Activated CD8-positive, alpha-beta memory T cell treated with anti-CD3 and anti-CD28 coated beads, Interleukin-2, amount 10 ng/mL, durations not matched to agents 7 days and 5 days (primary cell): ENCODE results near the gene CACNB4. TPM values are rescaled to one million over a fixed set of nuclear protein-coding genes. Genes with fewer than 3 reads are reported as not detected.

Experiments used
- ATAC-seq: fragments of 150-1000 bp; cut with Tn5 transposase; one replicate; pipeline ENCODE4 v1.10.0; 2021; ENCODE audit warnings: moderate library complexity
- CTCF ChIA-PET: fragments of 350-600 bp; sonication (Branson Sonifier 250); formaldehyde crosslinking; loops from one replicate; lab custom pipeline; 2021; ENCODE audit warnings: antibody characterized with exemption; lab: Charles Lee
- DNase-seq: peaks from one replicate; pipeline ENCODE4 v3.0.0-alpha.2; 2020
- H3K27ac Mint-ChIP-seq: one replicate; pipeline ENCODE4 v1.8.0; 2021; ENCODE audit warnings: mild to moderate bottlenecking, mixed read lengths
- H3K27me3 Mint-ChIP-seq: one replicate; pipeline ENCODE4 v1.8.0; 2021; ENCODE audit warnings: mixed read lengths
- H3K36me3 Mint-ChIP-seq: one replicate; pipeline ENCODE4 v1.8.0; 2021; ENCODE audit warnings: mild to moderate bottlenecking, mixed read lengths
- H3K4me1 Mint-ChIP-seq: one replicate; pipeline ENCODE4 v1.8.0; 2021; ENCODE audit warnings: mixed read lengths
- H3K4me3 Mint-ChIP-seq: one replicate; pipeline ENCODE4 v1.8.0; 2021; ENCODE audit warnings: mild to moderate bottlenecking, moderate library complexity, mixed read lengths
- H3K9me3 Mint-ChIP-seq: one replicate; pipeline ENCODE4 v1.8.0; 2022; ENCODE audit warnings: low read depth, mixed read lengths
- total RNA-seq, 2 experiments: library from RNA; stranded (reverse); gene quantifications; one replicate each; pipeline ENCODE4 v1.2.3, GENCODE V29; 2021

The CACNB4 gene
- total RNA-seq, 2 experiments from 2014 or later: 0.14 to 0.23 TPM

- Mint-ChIP-seq H3K27me3 (no peaks in the 10 kb centered on the region), H3K4me1 (peaks cover 17% of the 10 kb centered on the region), H3K27ac (no peak overlapping the region), H3K4me3 (no peak overlapping the region), H3K9me3 (no peaks in the 10 kb centered on the region), H3K36me3 (no peaks in the 10 kb centered on the region)
- CTCF ChIA-PET: interaction anchor here (1.3 kb wide), 1 partner anchor 55 kb away, joined by 3 read pairs; no protein-coding TSS in a partner anchor
- no peak for ATAC-seq
- DNase-seq: no peak
These were observed 127.4 kb downstream of the CACNB4 start for GRCh38 chr2:151971301-151972051.

GRCh38 chr2:151968770-151969470, 129.9 kb downstream of the CACNB4 start:
- CTCF ChIA-PET: no interaction called here
- ATAC-seq (no peak), DNase-seq (no peak)
- no peak overlapping the region for H3K4me3 Mint-ChIP-seq
- H3K36me3 Mint-ChIP-seq: no peaks in the 10 kb centered on the region
- H3K9me3 Mint-ChIP-seq: no peaks in the 10 kb centered on the region
- H3K4me1 Mint-ChIP-seq: peaks cover 3% of the 10 kb centered on the region
- H3K27ac Mint-ChIP-seq: no peak overlapping the region
- no peaks in the 10 kb centered on the region for H3K27me3 Mint-ChIP-seq

- no peak overlapping the region for H3K4me3 Mint-ChIP-seq
- CTCF ChIA-PET: interaction anchor here (1.0 kb wide), 1 partner anchor 20 kb away, joined by 3 read pairs; no protein-coding TSS in a partner anchor
- H3K27me3 Mint-ChIP-seq: no peaks in the 10 kb centered on the region
- no peaks in the 10 kb centered on the region for H3K36me3 Mint-ChIP-seq
- DNase-seq (no peak), ATAC-seq (no peak)
- H3K4me1 Mint-ChIP-seq: no peaks in the 10 kb centered on the region
- no peaks in the 10 kb centered on the region for H3K9me3 Mint-ChIP-seq
- H3K27ac Mint-ChIP-seq: no peak overlapping the region
These were observed 130.8 kb downstream of the CACNB4 start for GRCh38 chr2:151967829-151968722.

- Mint-ChIP-seq H3K27ac (no peak overlapping the region), H3K4me3 (no peak overlapping the region), H3K27me3 (no peaks in the 10 kb centered on the region), H3K36me3 (no peaks in the 10 kb centered on the region), H3K4me1 (no peaks in the 10 kb centered on the region), H3K9me3 (no peaks in the 10 kb centered on the region)
- DNase-seq (no peak), ATAC-seq (no peak)
- CTCF ChIA-PET: no interaction called here
These were observed 133.0 kb downstream of the CACNB4 start for GRCh38 chr2:151965884-151966283.

GRCh38 chr2:151961558-151961957, 137.3 kb downstream of the CACNB4 start:
- ATAC-seq: no peak
- Mint-ChIP-seq H3K36me3 (no peaks in the 10 kb centered on the region), H3K27me3 (no peaks in the 10 kb centered on the region), H3K27ac (no peak overlapping the region), H3K4me3 (no peak overlapping the region), H3K9me3 (no peaks in the 10 kb centered on the region), H3K4me1 (no peaks in the 10 kb centered on the region)
- no peak for DNase-seq
- CTCF ChIA-PET: no interaction called here

- H3K4me3 Mint-ChIP-seq: no peak overlapping the region
- H3K27ac Mint-ChIP-seq: no peak overlapping the region
- H3K4me1 Mint-ChIP-seq: no peaks in the 10 kb centered on the region
- CTCF ChIA-PET: no interaction called here
- H3K36me3 Mint-ChIP-seq: no peaks in the 10 kb centered on the region
- H3K27me3 Mint-ChIP-seq: peaks cover 4% of the 10 kb centered on the region
- DNase-seq (no peak), ATAC-seq (no peak)
- no peaks in the 10 kb centered on the region for H3K9me3 Mint-ChIP-seq
These were observed 139.6 kb downstream of the CACNB4 start for GRCh38 chr2:151959238-151959637.

GRCh38 chr2:151953467-151953866, 145.4 kb downstream of the CACNB4 start:
- Mint-ChIP-seq H3K27ac (no peak overlapping the region), H3K4me3 (no peak overlapping the region), H3K27me3 (peaks cover 21% of the 10 kb centered on the region), H3K36me3 (no peaks in the 10 kb centered on the region), H3K9me3 (no peaks in the 10 kb centered on the region), H3K4me1 (no peaks in the 10 kb centered on the region)
- DNase-seq: no peak
- ATAC-seq: no peak
- CTCF ChIA-PET: no interaction called here

- ATAC-seq: no peak
- H3K27ac Mint-ChIP-seq: no peak overlapping the region
- CTCF ChIA-PET: no interaction called here
These were observed 146.0 kb downstream of the CACNB4 start for GRCh38 chr2:151952691-151953456.

GRCh38 chr2:151947813-151948165, 151.1 kb downstream of the CACNB4 start:
- no peak overlapping the region for H3K27ac Mint-ChIP-seq
- H3K27me3 Mint-ChIP-seq: peaks cover 7% of the 10 kb centered on the region
- no peaks in the 10 kb centered on the region for H3K36me3 Mint-ChIP-seq
- no peak overlapping the region for H3K4me3 Mint-ChIP-seq
- ATAC-seq (no peak), DNase-seq (no peak)
- CTCF ChIA-PET: interaction anchor here (1.0 to 1.1 kb wide), 2 partner anchors 12 to 20 kb away, joined by 3 read pairs; no protein-coding TSS in a partner anchor
- no peaks in the 10 kb centered on the region for H3K4me1 Mint-ChIP-seq
- H3K9me3 Mint-ChIP-seq: peaks cover 2% of the 10 kb centered on the region

More at GRCh38 chr2:151952691-151953456, 146.0 kb downstream of the CACNB4 start:
- Mint-ChIP-seq H3K4me3 (no peak overlapping the region), H3K9me3 (no peaks in the 10 kb centered on the region), H3K36me3 (no peaks in the 10 kb centered on the region), H3K27me3 (peaks cover 21% of the 10 kb centered on the region), H3K4me1 (no peaks in the 10 kb centered on the region)
- DNase-seq: no peak

- no peak overlapping the region for H3K27ac Mint-ChIP-seq
- CTCF ChIA-PET: interaction anchor here (1.0 to 1.1 kb wide), 2 partner anchors 12 to 21 kb away, joined by 3 read pairs; no protein-coding TSS in a partner anchor
- peak; percentile 33 for ATAC-seq
- no peaks in the 10 kb centered on the region for H3K4me1 Mint-ChIP-seq
- H3K27me3 Mint-ChIP-seq: peaks cover 4% of the 10 kb centered on the region
- H3K9me3 Mint-ChIP-seq: peaks cover 4% of the 10 kb centered on the region
- H3K36me3 Mint-ChIP-seq: no peaks in the 10 kb centered on the region
- no peak overlapping the region for H3K4me3 Mint-ChIP-seq
- peak; percentile 41 for DNase-seq
These were observed 151.7 kb downstream of the CACNB4 start for GRCh38 chr2:151946899-151947812.

- CTCF ChIA-PET: no interaction called here
- H3K9me3 Mint-ChIP-seq: peaks cover 4% of the 10 kb centered on the region
- no peaks in the 10 kb centered on the region for H3K4me1 Mint-ChIP-seq
- no peak overlapping the region for H3K27ac Mint-ChIP-seq
- DNase-seq (no peak), ATAC-seq (no peak)
- H3K27me3 Mint-ChIP-seq: peaks cover 6% of the 10 kb centered on the region
- H3K36me3 Mint-ChIP-seq: no peaks in the 10 kb centered on the region
- no peak overlapping the region for H3K4me3 Mint-ChIP-seq
These were observed 152.5 kb downstream of the CACNB4 start for GRCh38 chr2:151946250-151946884.
